Measurements from ENCODE around the gene ORMDL3.
"Not testable (repeated sequence)": the region's sequence is repeated elsewhere in the genome, so short reads cannot be mapped to it uniquely, and the experiment has no call there.

The ORMDL3 gene

DNA sequence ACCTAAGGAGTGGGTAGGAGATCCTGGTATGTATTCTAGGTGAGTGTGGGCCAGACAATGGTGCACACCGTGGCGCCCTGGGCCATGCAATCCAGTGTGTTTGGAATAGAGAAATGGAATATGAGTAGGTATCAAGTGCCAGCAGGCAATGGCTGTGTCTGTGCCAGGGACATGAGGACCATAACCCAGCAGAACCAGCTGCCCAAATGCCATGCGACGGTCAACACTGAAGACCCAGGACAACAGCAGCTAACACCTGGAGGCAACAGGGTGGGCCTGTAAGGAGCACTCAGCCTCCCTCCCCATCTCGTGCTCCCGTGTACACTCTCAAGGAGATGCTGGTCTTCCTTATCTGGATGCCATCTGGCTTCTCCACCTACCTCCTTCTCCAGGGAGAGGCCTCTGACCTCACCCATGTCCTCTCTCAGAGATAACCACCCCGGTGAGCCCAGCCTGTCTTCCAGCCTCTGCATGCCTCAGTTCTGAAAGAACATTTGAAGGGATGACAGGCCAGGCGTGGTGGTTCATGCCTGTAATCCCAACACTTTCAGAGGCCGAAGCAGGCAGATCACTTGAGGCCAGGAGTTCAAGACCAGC lies 8.2 kb downstream of the ORMDL3 start:
- TF ChIP-seq, protein P1, sequence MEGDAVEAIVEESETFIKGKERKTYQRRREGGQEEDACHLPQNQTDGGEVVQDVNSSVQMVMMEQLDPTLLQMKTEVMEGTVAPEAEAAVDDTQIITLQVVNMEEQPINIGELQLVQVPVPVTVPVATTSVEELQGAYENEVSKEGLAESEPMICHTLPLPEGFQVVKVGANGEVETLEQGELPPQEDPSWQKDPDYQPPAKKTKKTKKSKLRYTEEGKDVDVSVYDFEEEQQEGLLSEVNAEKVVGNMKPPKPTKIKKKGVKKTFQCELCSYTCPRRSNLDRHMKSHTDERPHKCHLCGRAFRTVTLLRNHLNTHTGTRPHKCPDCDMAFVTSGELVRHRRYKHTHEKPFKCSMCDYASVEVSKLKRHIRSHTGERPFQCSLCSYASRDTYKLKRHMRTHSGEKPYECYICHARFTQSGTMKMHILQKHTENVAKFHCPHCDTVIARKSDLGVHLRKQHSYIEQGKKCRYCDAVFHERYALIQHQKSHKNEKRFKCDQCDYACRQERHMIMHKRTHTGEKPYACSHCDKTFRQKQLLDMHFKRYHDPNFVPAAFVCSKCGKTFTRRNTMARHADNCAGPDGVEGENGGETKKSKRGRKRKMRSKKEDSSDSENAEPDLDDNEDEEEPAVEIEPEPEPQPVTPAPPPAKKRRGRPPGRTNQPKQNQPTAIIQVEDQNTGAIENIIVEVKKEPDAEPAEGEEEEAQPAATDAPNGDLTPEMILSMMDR (IDR thresholded peaks at IDR 0.05; ENCODE audit: borderline replicate concordance, insufficient read depth, low read depth, low read length), result no peak
- no peak overlapping the region for H3K4me3 ChIP-seq (ENCODE audit: low read depth, low read length)

DNA sequence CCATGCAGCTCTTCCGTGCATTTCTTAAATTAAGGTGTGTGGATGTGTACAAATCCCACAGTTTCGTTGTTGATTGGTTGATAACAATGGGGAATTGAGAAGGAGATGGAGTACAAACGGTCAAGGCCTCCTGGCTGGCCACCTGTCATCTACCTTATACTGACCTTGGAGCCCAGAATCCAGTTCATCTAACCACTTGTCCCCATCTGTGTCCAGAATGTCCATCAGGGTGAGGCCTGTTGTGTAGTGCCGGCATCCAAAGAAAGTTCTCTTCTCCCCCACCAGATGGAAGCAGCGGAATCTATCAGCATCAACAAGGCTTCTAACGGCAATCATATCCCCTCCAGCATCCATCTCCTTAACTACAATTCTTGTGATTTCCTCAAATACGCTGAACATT lies 10.5 kb downstream of the ORMDL3 start:
- TF ChIP-seq, protein P1 (IDR thresholded peaks at IDR 0.05; ENCODE audit: borderline replicate concordance, insufficient read depth, low read depth, low read length), result no peak

DNA sequence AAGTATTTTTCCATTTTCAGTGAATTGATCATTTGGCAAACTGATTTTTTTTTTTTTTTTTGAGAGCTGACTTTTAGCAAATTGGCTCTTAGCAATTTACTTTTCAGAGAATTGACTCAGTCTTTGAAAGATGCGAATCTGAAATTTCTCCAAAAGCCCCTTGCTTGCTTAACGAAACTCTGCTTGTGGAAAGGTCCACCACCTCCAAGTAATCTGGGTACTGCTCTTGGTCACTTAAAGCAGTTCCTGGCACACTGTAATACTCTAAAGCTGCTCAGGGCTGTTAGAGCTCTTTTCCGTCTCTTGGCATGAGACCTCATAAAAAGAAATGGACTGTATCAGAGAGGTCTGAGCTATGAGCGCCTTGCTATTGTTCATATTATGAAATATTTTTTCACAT lies 11.8 kb downstream of the ORMDL3 start:
- H3K4me3 ChIP-seq (ENCODE audit: low read depth, low read length), result no peak overlapping the region
- TF ChIP-seq, protein P1 (IDR thresholded peaks at IDR 0.05; ENCODE audit: borderline replicate concordance, insufficient read depth, low read depth, low read length), result no peak

More for the DNA sequence above, 10.5 kb downstream of the ORMDL3 start:
- no peak overlapping the region for H3K4me3 ChIP-seq (ENCODE audit: low read depth, low read length)

DNA sequence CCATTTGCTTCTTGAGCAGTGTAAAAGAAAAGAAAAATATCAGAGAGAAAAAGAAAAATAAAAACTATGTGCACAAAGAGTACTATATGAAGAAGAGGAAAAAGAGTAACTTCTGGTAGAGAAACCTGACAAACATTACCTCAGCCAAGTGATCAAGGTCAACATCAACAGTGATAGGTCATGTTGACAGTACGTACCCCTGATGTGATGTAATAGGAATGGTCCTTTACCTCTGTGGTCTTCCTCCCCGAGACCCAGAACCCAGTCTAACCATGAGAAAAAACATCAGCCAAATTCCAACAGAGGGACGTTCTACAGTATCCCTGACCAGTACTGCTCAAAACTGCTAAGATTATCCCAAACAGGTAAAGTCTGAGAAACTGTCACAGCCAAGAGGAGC lies 13.4 kb downstream of the ORMDL3 start:
- TF ChIP-seq, protein P1 (IDR thresholded peaks at IDR 0.05; ENCODE audit: borderline replicate concordance, insufficient read depth, low read depth, low read length), result no peak
- H3K4me3 ChIP-seq (ENCODE audit: low read depth, low read length), result no peak overlapping the region

DNA sequence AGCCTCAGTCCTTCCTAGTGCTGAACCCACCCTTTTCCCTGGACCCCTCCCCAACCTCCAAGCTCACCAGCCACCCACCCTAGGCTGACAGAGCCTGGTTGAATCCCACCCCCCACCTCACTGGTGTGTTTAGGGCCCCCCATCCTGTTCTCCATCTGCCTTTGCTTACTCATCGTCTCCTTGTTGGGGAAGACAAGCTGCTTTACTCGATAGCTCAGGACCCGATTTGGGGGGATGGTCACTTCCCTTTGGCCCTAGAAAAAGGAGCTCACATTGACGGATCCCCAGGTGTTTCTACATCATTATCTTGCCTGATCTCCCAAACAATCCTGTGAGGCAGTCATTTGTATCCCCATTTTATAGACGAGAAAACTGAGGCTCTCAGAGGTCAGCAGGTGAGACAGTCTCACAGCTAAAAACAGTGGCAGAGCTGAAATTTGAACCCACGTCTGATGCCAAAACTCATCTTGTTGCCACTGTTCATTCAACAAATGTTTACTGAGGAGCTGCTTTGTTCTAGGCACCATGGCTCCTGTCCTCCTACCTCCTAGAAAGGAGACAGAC lies 18.5 kb downstream of the ORMDL3 start:
- H3K4me3 ChIP-seq (ENCODE audit: low read depth, low read length), result no peak overlapping the region
- TF ChIP-seq, protein P1 (IDR thresholded peaks at IDR 0.05; ENCODE audit: borderline replicate concordance, insufficient read depth, low read depth, low read length), result no peak

DNA sequence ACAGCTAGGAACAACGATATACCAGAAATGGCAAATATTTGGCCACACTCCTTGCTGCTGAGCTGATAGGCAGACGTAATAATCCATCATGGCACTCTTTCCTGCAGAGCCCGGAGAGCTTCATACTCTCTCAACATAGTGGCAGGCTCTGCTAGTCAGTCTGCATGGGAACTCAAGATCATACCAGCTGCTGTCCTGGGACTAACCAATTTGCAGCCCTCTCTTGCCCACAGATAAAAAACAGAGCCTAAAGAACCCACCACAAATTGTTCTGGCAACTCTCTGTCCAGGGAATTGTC lies 22.5 kb downstream of the ORMDL3 start:
- TF ChIP-seq, protein P1 (IDR thresholded peaks at IDR 0.05; ENCODE audit: borderline replicate concordance, insufficient read depth, low read depth, low read length), result no peak

DNA sequence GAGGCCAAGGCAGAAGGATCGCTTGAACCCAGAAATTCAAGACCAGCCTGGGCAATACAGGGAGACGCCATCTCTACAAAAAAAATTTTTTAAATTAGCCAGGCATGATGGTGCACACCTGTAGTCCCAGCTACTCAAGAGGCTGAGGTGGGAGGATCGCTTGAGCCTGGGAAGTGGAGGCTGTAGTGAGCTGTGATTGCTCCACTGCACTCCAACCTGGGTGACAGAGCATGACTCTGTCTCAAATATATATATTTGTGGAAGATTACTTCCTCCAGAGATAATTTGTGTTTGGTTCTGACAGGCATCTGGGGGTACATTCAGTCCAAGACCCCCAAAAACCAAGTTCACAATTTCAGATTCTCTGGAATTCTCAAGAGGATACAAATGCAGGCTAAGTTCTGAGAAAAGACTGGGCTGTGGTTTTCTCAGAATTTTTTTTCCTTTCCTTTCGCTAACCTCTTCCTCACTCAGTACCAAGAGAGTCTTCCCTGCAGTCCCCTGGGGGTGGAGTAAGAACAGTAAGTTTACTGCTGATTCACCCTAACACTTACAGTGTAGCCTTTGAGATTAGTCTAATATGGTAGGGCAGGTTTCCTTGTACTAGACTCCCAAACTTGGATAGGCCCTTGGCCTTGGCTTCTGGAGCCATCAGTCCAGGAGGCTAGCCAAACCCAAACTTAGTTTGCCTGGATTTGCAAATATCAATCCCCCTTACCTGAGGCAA lies 24.1 kb downstream of the ORMDL3 start:
- TF ChIP-seq, protein P1 (IDR thresholded peaks at IDR 0.05; ENCODE audit: borderline replicate concordance, insufficient read depth, low read depth, low read length), result no peak
- no peak overlapping the region for H3K4me3 ChIP-seq (ENCODE audit: low read depth, low read length)

More for the DNA sequence above, 22.5 kb downstream of the ORMDL3 start:
- H3K4me3 ChIP-seq (ENCODE audit: low read depth, low read length), result no peak overlapping the region

DNA sequence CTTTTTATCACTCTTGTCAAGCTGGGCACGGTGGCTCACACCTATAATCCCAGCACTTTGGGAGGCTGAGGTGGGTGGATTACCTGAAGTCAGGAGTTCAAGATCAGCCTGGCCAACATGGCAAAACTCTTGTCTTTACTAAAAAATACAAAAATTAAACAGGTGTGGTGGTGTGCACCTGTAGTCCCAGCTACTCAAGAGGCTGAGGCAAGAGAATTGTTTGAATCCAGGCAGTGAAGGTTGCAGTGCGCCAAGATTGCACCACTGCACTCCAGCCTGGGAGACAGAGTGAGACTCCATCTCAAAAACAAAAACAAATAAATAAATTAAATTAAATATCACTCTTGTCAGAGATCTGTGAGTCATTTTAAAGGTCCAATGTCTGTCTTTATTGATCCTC lies 25.4 kb downstream of the ORMDL3 start:
- H3K4me3 ChIP-seq (ENCODE audit: low read depth, low read length), result not testable (repeated sequence)
